ACC112 (cell line): Measurements from ENCODE around the gene TMEM86A.

Source experiments
- H2AFZ ChIP-seq: fragments of 200-600 bp; sonication (generic); one replicate; pipeline ENCODE4 v1.6.0; 2017; ENCODE audit warnings: antibody characterized with exemption, low read length; ENCODE audit not compliant: unreplicated experiment
- H3K27ac ChIP-seq: fragments of 200-600 bp; sonication (generic); 2 replicates; pipeline ENCODE4 v1.5.1; 2014; ENCODE audit warnings: low read depth, mild to moderate bottlenecking, antibody characterized with exemption, low read length, moderate library complexity
- H3K27me3 ChIP-seq: fragments of 200-600 bp; sonication (generic); 2 replicates; pipeline ENCODE4 v1.6.1; 2014; ENCODE audit warnings: mild to moderate bottlenecking, antibody characterized with exemption, low read length, moderate library complexity, mixed read lengths; ENCODE audit not compliant: insufficient read depth
- H3K36me3 ChIP-seq: fragments of 200-600 bp; sonication (generic); 2 replicates; pipeline ENCODE4 v1.6.1; 2016; ENCODE audit warnings: mild to moderate bottlenecking, antibody characterized with exemption, low read length, moderate library complexity, mixed read lengths; ENCODE audit not compliant: insufficient read depth
- H3K4me1 ChIP-seq: fragments of 200-600 bp; sonication (generic); one replicate; pipeline ENCODE4 v1.6.1; 2016; ENCODE audit warnings: low read length, mixed read lengths; ENCODE audit not compliant: insufficient read depth, unreplicated experiment, control insufficient read depth
- H3K4me3 ChIP-seq: fragments of 200-600 bp; sonication (generic); 2 replicates; pipeline ENCODE4 v1.5.1; 2014; ENCODE audit warnings: mild to moderate bottlenecking, low read depth, low read length
- H3K79me2 ChIP-seq: fragments of 200-600 bp; sonication (generic); one replicate; pipeline ENCODE4 v1.6.0; 2016; ENCODE audit warnings: low read length; ENCODE audit not compliant: control insufficient read depth, unreplicated experiment, insufficient read depth

Gene TMEM86A

DNA sequence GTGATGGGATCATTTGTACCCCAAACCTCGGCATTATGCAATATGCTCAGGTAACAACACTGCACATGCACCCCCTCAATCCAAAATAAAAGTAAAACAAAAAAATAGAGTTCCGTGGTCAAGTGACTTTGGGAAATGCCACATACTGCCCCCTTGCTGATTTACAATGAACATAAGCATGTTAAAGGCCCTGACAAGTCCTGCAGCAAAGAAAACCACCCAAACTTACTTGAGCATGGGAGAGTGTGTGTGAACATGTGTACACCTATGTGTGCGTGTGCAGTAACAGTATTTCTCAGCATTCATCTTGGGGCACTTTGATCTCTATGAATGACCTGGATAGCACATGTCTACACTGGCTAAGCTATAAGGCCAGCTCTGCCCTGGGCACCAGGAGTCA lies 43.2 kb downstream of the TMEM86A start:
- Histone ChIP-seq H3K36me3 (no peaks in the 10 kb centered on the region), H2AFZ (no peak overlapping the region), H3K27ac (no peak overlapping the region), H3K79me2 (no peaks in the 10 kb centered on the region), H3K4me3 (no peak overlapping the region), H3K4me1 (no peaks in the 10 kb centered on the region), H3K27me3 (peaks cover 6% of the 10 kb centered on the region; the same call in 1 of the 2 replicates)

DNA sequence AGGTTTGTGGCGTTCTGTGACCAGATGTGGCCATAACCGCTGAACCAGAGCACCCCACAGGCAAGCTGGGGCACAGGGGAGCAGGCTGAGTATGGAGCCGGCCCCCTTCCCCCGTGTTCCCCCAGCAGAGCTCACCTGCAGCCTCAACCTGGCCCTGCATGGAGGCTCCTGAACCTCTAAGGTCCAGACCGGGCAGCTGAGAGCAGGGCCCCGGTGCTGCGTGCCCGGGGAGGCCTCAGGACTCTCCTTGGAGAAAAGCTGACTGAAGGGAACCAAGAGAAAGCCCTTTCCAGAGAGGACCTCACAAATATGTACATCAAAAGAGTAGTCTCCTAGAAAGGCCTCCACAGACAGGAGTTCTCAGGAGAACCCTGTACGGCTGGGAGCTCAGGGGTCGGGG lies 44.8 kb downstream of the TMEM86A start:
- H3K27me3 ChIP-seq = peaks cover 6% of the 10 kb centered on the region; the same call in 1 of the 2 replicates
- H3K79me2 ChIP-seq = no peaks in the 10 kb centered on the region
- H3K4me1 ChIP-seq = no peaks in the 10 kb centered on the region
- H3K36me3 ChIP-seq = no peaks in the 10 kb centered on the region
- H2AFZ ChIP-seq = no peak overlapping the region
- no peak overlapping the region for H3K27ac ChIP-seq
- no peak overlapping the region for H3K4me3 ChIP-seq

DNA sequence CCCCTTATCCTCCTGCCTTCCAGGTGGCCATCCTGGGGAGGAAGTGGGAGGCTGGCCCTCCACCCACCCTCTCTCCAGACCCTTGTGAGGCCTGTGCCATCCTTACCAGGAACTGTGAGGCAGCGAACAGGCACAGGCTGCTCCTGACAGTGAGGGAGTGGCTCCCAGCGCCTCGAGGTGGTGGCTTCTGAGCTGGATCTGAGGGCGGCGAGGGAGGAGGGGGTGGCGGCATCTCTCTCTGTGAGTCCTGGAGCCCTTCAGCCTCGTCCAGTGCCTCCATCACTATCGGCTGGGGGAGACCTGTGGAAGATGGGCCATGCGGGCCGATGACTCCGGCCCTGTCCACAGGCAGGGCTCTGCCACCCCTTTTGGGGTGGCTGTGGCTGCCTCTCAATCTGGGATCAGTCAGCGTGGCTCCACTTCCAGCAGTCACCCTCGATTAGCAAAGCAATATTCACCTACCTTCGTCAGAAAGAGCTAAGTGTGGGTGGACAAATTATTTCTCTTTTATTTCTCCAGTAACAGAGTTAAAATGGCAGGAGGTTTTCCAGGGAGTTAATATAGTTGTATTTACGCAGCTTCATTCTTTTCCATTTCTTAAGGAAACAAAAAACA lies 45.4 kb downstream of the TMEM86A start:
- no peaks in the 10 kb centered on the region for H3K79me2 ChIP-seq
- no peak overlapping the region for H3K4me3 ChIP-seq
- peaks cover 5% of the 10 kb centered on the region; the same call in 1 of the 2 replicates for H3K27me3 ChIP-seq
- H3K4me1 ChIP-seq = no peaks in the 10 kb centered on the region
- H3K36me3 ChIP-seq = no peaks in the 10 kb centered on the region
- H2AFZ ChIP-seq = no peak overlapping the region
- H3K27ac ChIP-seq = no peak overlapping the region

DNA sequence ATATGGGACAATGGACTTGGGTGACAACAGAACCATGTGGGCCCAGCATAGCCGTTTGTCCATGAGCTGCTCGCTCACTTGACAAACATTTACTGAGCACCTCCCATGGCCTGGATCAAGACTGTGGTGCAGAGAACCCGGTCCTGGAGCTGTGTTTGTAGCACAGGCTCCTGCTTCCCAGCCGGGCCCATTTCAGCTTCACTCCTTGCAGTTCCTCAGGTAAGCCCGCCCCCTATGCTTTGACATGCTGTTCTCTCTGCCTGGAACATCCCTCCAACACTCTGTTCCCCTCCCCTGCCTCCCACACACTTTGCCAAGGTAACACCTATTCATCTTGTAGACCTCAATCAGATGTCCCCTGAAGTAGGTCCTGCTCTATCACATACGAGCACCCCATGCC lies 46.7 kb downstream of the TMEM86A start:
- Histone ChIP-seq H3K27ac (no peak overlapping the region), H3K27me3 (no peaks in the 10 kb centered on the region), H3K4me1 (peaks cover 10% of the 10 kb centered on the region), H2AFZ (no peak overlapping the region), H3K4me3 (no peak overlapping the region), H3K79me2 (no peaks in the 10 kb centered on the region), H3K36me3 (no peaks in the 10 kb centered on the region)

DNA sequence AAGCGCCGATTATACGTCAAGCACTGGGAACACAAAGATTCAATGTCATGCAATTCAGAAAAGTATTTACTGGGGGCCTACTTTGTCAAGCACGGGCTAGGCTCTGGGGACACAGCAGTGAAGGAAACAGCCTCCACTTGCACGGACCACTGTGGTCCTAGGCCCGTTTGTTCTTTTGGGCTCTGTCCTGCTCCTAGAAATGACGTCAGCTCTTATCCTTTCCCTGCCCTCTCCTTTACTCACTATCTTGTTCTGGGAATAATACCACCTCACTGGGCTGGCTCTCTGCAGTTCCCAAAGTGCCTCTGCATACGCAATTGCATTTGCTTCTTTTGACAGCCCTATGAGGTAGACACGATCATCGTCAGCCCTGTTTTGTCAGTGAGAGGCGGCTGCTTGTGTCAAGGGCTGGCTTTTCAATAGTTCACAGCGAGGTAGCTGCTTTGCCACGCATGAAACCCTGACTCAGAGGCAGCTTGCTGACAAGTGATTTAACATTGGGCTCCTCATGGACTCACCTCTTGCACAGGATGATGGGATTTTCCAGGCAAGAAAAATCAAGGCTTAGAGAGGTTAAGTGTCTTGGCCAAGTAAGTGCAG lies 50.3 kb downstream of the TMEM86A start:
- Histone ChIP-seq H3K4me3 (no peak overlapping the region), H3K79me2 (no peaks in the 10 kb centered on the region), H3K36me3 (no peaks in the 10 kb centered on the region), H3K27ac (no peak overlapping the region), H3K27me3 (no peaks in the 10 kb centered on the region), H2AFZ (no peak overlapping the region), H3K4me1 (peaks cover 15% of the 10 kb centered on the region)

DNA sequence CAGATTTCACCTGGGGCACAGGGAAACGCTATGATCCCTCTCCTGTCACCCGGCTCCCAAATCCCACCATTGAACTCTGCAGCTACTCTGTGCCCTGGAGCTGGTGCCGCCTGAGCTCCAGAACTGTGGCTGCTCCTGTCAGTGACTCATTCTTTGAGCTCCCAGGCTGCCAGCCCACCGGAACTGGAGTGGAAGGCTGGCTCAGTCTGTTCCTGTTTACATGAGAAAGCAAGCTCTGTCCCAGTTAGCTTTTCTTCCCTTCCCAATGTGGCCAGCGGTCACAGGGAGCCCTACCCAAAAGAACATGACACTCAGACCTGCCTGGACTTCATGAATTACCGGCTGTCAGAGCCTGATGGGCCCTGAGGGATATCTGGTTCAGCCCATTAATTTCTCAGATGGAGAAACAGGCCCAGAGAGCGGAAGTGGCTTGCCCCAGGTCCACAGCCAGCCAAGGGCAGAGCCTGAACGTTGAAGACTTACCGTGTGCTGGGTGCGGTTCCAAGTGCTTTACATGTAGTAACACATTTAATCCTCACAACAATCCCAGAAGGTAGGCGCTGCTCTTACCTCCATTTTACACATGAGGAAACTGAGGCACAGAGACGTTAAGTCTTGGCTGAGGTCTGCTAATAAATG lies 51.2 kb downstream of the TMEM86A start:
- H3K4me3 ChIP-seq = no peak overlapping the region
- H3K27ac ChIP-seq = peak overlapping the region; percentile 51; the same call in 1 of the 2 replicates
- H3K79me2 ChIP-seq = no peaks in the 10 kb centered on the region
- H2AFZ ChIP-seq = peak overlapping the region; percentile 58
- H3K36me3 ChIP-seq = no peaks in the 10 kb centered on the region
- peaks cover 24% of the 10 kb centered on the region for H3K4me1 ChIP-seq
- no peaks in the 10 kb centered on the region for H3K27me3 ChIP-seq

DNA sequence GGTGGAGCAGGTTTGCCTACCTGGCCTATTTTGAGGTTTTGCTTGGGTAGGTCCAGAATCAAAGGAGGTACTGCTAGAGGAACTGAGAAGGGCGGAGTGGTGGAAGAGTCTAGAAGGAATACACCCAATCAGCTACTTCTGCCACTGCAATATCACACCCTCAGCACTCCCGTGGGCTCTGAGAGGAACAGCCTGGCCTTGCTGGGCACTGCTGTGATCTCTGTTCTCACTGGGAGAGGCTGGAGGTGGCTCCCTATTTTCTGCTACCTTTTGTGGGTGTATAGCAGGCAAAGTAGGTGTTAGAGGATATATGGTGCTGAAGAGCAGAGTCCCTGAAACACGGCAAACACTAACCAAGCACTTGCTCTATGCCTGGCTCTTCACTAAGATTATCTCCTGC lies 52.4 kb downstream of the TMEM86A start:
- no peak overlapping the region for H3K4me3 ChIP-seq
- no peaks in the 10 kb centered on the region for H3K27me3 ChIP-seq
- H2AFZ ChIP-seq = no peak overlapping the region
- H3K79me2 ChIP-seq = no peaks in the 10 kb centered on the region
- H3K36me3 ChIP-seq = no peaks in the 10 kb centered on the region
- no peak overlapping the region for H3K27ac ChIP-seq
- peaks cover 24% of the 10 kb centered on the region for H3K4me1 ChIP-seq

DNA sequence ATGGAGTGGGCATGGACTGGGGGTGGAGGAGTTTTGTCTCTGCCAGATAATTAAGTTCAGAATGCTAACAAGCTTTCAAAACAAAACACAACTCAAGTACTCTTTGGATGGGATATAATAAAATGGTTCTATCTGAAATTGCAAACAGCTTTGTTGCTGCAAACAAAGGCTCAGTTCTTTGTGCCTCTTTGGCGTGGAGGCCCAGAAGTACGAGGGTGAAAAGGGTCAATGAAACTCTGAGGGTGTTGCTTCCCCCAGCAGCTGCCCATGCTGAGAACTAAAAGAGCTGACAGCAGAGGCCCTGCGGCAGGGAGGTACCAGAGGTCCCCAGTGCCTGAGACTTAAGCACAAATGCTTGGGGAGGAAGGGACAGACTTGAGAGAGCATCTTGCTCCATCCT lies 53.9 kb downstream of the TMEM86A start:
- Histone ChIP-seq H3K79me2 (no peaks in the 10 kb centered on the region), H3K27me3 (0 out of 2 replicates have a peak, but pooled peaks cover 6% of the 10 kb centered on the region), H2AFZ (no peak overlapping the region), H3K4me3 (no peak overlapping the region), H3K27ac (no peak overlapping the region), H3K4me1 (peaks cover 24% of the 10 kb centered on the region), H3K36me3 (no peaks in the 10 kb centered on the region)

DNA sequence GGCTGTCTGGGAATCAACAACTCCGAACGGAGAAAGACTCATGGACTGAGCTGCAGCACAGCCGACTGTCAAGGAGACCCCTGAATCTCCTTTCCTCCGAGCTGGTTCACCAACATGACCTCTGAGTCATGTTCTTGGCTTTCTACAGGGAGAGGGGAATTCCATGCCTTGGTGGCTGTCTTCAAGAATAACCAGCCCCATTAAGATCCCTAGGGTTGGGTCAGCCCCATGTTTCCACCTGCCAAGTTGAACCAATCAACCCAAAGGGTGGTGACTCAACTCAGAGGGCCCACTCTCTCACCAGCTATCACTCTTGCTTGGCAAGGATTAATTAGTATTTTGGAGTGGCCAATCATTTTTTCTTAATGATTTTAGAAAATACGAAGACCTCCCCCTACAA lies 55.7 kb downstream of the TMEM86A start:
- Histone ChIP-seq H3K36me3 (no peaks in the 10 kb centered on the region), H3K4me3 (no peak overlapping the region), H3K27ac (no peak overlapping the region), H3K79me2 (no peaks in the 10 kb centered on the region), H3K4me1 (peaks cover 24% of the 10 kb centered on the region), H3K27me3 (0 out of 2 replicates have a peak, but pooled peaks cover 6% of the 10 kb centered on the region), H2AFZ (no peak overlapping the region)
